ENCODE measurements around the gene TEK. TPM values are rescaled to one million over a fixed set of nuclear protein-coding genes. Genes with fewer than 3 reads are reported as not detected.
A peak's percentile ranks its signal among the peaks of the same experiment; 100 is the strongest.

Gene TEK
- total RNA-seq, 1 experiment from 2014 or later, result 4.0 TPM

DNA sequence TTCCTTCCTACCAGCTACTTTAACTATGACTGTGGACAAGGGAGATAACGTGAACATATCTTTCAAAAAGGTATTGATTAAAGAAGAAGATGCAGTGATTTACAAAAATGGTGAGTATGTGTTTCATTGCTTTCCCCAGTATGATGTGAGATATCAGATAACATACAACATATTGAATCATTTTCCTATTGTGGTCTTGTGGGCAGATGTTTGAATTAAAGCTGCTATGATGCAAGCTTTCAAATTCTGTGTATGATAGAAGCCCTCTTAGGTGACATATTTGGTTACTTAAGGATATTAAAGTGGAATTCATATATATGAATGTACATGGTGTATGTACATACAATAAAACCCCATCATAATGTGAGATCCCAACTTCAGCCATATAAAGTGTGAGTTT lies 59.5 kb downstream of the TEK start:
- H3K4me1 ChIP-seq (replicated peaks), result peaks cover 14% of the 10 kb centered on the region
- H3K9me3 ChIP-seq (replicated peaks), result no peaks in the 10 kb centered on the region
- H3K36me3 ChIP-seq, result no peaks in the 10 kb centered on the region
- H3K27me3 ChIP-seq (replicated peaks), result no peaks in the 10 kb centered on the region
- no peak overlapping the region for H3K27ac ChIP-seq
- H3K4me3 ChIP-seq, result no peak overlapping the region
- DNase-seq (ENCODE audit: low read depth in 1 of 2, low spot score in 2 of 2), result no peak

DNA sequence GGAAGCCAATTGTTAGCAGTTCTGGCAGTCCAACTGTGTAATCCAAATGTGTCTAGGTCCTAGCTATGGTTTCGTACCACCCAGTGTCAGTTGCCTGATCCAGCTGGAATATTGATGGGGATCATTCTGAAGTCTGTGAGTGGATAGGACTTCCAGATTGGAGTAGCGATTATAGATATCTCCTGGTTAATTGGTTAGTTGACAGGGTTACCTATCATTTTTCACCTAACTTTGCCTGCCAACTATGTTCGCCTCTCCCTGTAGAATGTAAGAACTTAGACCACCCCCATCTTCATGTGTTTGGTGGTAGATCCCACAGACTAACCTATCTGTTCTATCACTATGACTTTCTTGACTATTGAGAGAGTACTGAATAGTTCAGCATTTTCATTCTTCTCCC lies 59.9 kb downstream of the TEK start:
- Histone ChIP-seq H3K4me3 (no peak overlapping the region), H3K27ac (no peak overlapping the region), H3K4me1 (replicated peaks) (peaks cover 14% of the 10 kb centered on the region), H3K36me3 (no peaks in the 10 kb centered on the region), H3K9me3 (replicated peaks) (no peaks in the 10 kb centered on the region), H3K27me3 (replicated peaks) (no peaks in the 10 kb centered on the region)
- DNase-seq (ENCODE audit: low read depth in 1 of 2, low spot score in 2 of 2), result no peak

GRCh38 chr9:27176971-27177370 lies 67.9 kb downstream of the TEK start:
- Histone ChIP-seq H3K27ac (no peak overlapping the region), H3K36me3 (no peaks in the 10 kb centered on the region), H3K9me3 (replicated peaks) (no peaks in the 10 kb centered on the region), H3K4me3 (no peak overlapping the region), H3K27me3 (replicated peaks) (no peaks in the 10 kb centered on the region), H3K4me1 (replicated peaks) (peaks cover 32% of the 10 kb centered on the region)
- DNase-seq (ENCODE audit: low read depth in 1 of 2, low spot score in 2 of 2), result no peak

DNA sequence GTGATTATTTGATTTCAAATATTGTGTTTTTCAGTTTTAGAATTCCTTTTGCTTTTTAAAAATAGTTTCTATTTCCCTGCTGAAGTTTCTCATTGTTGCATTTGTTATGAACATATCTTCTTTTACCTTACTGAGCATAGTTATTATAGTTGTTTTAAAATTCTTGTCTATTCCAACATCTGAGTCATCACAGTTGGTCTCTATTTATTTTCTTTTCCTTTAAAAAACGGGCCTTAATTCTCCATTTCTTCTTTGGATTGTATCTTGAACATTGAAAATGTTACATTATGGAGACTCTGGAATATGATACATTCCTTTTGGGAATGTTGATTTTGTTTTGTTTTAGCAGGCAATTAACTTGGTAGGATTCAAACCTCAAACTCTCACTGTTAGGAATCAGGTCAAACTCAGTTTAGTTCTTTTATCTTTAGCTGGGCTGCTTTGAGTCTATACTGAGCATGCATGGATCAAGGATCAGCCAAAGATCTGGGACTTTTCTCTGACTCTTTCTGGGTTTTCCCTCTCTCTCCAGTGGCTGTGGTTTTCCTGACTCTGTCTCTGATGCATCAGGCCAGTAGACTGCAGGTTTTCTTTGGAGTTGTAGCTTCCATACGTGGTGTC lies 70.3 kb downstream of the TEK start:
- Histone ChIP-seq H3K36me3 (no peaks in the 10 kb centered on the region), H3K4me1 (replicated peaks) (peaks cover 53% of the 10 kb centered on the region), H3K9me3 (replicated peaks) (no peaks in the 10 kb centered on the region), H3K4me3 (no peak overlapping the region), H3K27me3 (replicated peaks) (no peaks in the 10 kb centered on the region), H3K27ac (peak overlapping the region; percentile 41)
- peak in 1 of 2 experiments; percentile 52 for DNase-seq (ENCODE audit: low read depth in 1 of 2, low spot score in 2 of 2)

GRCh38 chr9:27181381-27181780 lies 72.4 kb downstream of the TEK start:
- Histone ChIP-seq H3K9me3 (replicated peaks) (no peaks in the 10 kb centered on the region), H3K27ac (peak overlapping the region; percentile 51)
- peak in 1 of 2 experiments; percentile 41 for DNase-seq (ENCODE audit: low read depth in 1 of 2, low spot score in 2 of 2)

GRCh38 chr9:27182421-27182820 lies 73.4 kb downstream of the TEK start:
- DNase-seq (ENCODE audit: low read depth in 1 of 2, low spot score in 2 of 2), result no peak
- Histone ChIP-seq H3K4me1 (replicated peaks) (peaks cover 56% of the 10 kb centered on the region), H3K4me3 (no peak overlapping the region), H3K36me3 (no peaks in the 10 kb centered on the region), H3K27me3 (replicated peaks) (no peaks in the 10 kb centered on the region), H3K9me3 (replicated peaks) (no peaks in the 10 kb centered on the region), H3K27ac (no peak overlapping the region)

More at GRCh38 chr9:27181381-27181780, 72.4 kb downstream of the TEK start:
- H3K4me1 ChIP-seq (replicated peaks), result peaks cover 56% of the 10 kb centered on the region
- H3K4me3 ChIP-seq, result no peak overlapping the region
- no peaks in the 10 kb centered on the region for H3K36me3 ChIP-seq
- no peaks in the 10 kb centered on the region for H3K27me3 ChIP-seq (replicated peaks)

DNA sequence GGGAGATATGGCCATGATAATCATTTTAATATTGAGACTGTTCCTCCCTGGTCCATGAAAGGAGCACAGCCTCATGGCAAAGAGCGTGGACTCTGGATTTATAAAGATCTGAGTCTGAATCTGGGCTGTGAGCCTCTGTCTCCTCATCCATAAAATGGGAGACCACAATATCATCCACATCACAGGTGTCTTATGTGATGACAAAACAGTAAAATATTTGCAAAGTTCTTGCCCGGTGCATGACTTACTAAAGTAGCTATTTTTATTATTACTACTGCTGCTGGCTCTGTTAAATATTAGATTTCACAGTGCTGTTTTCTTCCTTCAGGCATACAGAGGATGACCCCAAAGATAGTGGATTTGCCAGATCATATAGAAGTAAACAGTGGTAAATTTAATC lies 74.1 kb downstream of the TEK start:
- H3K27ac ChIP-seq, result no peak overlapping the region
- no peaks in the 10 kb centered on the region for H3K27me3 ChIP-seq (replicated peaks)
- H3K9me3 ChIP-seq (replicated peaks), result no peaks in the 10 kb centered on the region
- H3K4me1 ChIP-seq (replicated peaks), result peaks cover 56% of the 10 kb centered on the region
- no peaks in the 10 kb centered on the region for H3K36me3 ChIP-seq
- DNase-seq (ENCODE audit: low read depth in 1 of 2, low spot score in 2 of 2), result no peak
- no peak overlapping the region for H3K4me3 ChIP-seq

DNA sequence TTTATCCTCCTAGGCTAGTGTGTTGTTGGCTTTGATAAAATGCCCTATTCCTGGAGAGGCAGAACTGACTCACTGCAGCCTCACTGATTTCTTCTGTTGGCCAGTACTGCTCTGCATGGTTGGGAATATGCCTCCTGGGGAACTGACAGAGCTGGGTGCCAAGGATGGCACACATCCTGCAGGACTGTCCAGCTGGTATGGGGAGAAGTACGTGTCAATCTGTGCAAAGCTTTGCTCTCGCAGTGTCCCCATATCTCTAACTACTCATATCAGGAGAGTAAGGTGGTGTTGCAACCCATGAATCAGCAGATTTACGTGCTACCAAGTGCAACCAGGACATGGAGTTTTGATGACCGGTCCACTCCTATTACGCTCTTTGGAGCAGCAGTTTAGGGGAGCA lies 74.7 kb downstream of the TEK start:
- Histone ChIP-seq H3K4me1 (replicated peaks) (peaks cover 56% of the 10 kb centered on the region), H3K36me3 (no peaks in the 10 kb centered on the region), H3K4me3 (no peak overlapping the region), H3K27me3 (replicated peaks) (no peaks in the 10 kb centered on the region), H3K27ac (no peak overlapping the region), H3K9me3 (replicated peaks) (no peaks in the 10 kb centered on the region)
- DNase-seq (ENCODE audit: low read depth in 1 of 2, low spot score in 2 of 2), result no peak

DNA sequence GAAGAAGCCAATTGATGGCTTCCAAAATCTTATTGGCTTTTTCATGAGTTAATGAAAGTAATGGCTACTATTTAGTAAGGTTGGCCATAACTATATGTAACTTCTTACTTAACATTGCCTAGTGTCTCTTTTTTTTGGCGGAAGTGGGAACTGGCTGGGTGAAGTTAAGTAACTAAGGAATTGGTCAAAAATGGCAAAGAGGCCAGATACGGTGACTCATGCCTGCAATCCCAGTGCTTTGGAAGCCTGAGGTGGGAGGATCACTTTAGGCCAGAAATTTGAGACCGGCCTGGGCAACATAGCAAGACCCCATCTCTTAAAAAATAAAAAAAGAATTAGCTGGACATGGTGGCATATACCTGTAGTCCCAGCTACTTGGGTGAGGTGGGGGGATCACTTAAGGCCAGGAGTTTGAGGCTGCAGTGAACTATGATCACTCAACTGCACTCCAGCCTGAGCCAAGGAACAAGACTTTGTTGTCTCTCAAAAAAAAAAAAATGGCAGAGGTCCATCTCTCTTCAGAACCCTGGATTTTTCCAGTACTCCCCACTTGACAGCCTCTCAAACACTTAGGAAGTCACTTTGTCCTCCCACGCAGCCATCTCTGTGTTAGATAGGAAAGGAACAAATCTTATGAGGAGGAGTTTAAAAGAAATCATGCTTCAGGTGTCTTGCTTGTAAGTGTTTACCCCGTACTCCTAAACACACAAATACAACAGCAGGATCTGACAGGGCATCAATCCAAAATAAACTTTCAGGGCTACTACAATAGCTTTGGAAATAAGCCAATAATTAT lies 75.7 kb downstream of the TEK start:
- Histone ChIP-seq H3K27ac (peak overlapping the region; percentile 11; the same call in 1 of the 2 replicates), H3K4me1 (replicated peaks) (peaks cover 46% of the 10 kb centered on the region), H3K36me3 (no peaks in the 10 kb centered on the region), H3K4me3 (no peak overlapping the region), H3K9me3 (replicated peaks) (no peaks in the 10 kb centered on the region), H3K27me3 (replicated peaks) (no peaks in the 10 kb centered on the region)
- peak; percentile 41 to 71 for DNase-seq (ENCODE audit: low read depth in 1 of 2, low spot score in 2 of 2)

DNA sequence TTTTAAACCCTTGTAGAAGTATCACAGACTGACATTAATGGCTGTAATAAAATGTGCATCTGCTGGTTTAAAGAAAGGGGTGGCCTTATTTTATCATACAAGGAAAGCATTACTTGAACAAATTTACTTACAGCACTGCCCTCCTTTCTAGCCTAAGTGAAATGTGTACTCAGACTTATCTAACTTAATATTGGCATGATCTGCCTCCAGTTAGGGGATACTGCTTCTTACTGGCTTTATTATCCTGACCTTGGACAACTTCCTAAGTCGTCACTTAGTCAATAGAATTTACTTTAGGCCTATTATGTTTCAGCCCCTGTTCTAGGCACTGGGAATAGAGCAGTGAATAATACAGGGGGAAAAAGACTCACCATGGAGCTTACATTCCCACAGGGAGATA lies 79.4 kb downstream of the TEK start:
- Histone ChIP-seq H3K4me3 (no peak overlapping the region), H3K4me1 (replicated peaks) (peaks cover 13% of the 10 kb centered on the region), H3K9me3 (replicated peaks) (no peaks in the 10 kb centered on the region), H3K27me3 (replicated peaks) (no peaks in the 10 kb centered on the region), H3K36me3 (no peaks in the 10 kb centered on the region), H3K27ac (no peak overlapping the region)
- no peak for DNase-seq (ENCODE audit: low read depth in 1 of 2, low spot score in 2 of 2)

DNA sequence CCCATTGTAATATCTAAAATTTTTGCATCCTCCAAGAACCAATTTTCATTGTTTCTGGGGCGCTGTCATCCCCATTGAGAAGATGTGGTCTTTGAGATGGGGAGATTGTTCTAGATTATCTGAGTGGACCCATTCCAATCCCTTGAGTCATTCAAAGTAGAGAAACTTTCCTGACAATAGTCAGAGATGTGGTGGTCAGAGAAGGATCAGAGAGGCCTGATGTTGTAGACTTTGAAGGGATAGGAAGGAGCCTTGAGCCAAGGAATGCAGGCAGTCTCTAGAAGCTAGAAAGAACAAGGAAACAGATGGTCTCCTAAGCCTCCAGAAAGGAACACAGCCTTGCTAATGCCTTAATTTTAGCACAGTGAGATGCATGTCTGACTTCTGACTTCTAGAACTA lies 80.4 kb downstream of the TEK start:
- H3K27me3 ChIP-seq (replicated peaks), result no peaks in the 10 kb centered on the region
- no peaks in the 10 kb centered on the region for H3K9me3 ChIP-seq (replicated peaks)
- no peak overlapping the region for H3K4me3 ChIP-seq
- no peaks in the 10 kb centered on the region for H3K36me3 ChIP-seq
- peaks cover 13% of the 10 kb centered on the region for H3K4me1 ChIP-seq (replicated peaks)
- DNase-seq (ENCODE audit: low read depth in 1 of 2, low spot score in 2 of 2), result no peak
- no peak overlapping the region for H3K27ac ChIP-seq

DNA sequence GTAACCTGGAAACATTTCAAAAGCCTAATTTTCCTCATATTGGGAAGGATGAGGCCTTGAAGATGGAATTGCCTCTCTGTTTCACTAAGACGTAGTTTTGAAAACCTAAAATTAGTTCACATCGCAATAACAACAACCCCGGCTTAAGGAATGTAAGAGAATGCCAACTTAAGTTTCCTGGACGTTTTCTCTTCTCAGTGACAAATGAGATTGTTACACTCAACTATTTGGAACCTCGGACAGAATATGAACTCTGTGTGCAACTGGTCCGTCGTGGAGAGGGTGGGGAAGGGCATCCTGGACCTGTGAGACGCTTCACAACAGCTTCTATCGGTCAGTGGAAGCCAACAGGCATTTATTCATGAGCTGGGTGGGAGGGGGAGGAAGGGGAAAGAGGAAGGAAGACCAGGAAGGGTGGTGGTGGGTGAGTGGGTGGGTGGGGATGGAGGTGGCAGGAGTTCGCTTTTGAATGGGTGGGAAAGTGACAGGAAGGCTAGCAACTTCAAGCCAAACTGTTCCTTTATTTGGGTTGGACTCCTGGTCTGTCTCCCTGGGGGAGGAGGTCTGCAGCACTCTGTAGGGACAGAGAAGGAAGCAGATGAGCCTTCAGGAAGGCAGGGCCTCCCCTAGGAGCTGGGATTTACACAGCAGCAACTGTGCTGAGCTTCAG lies 83.4 kb downstream of the TEK start:
- no peak for DNase-seq (ENCODE audit: low read depth in 1 of 2, low spot score in 2 of 2)
- Histone ChIP-seq H3K27ac (no peak overlapping the region), H3K27me3 (replicated peaks) (no peaks in the 10 kb centered on the region), H3K9me3 (replicated peaks) (no peaks in the 10 kb centered on the region), H3K36me3 (no peaks in the 10 kb centered on the region), H3K4me1 (replicated peaks) (peaks cover 27% of the 10 kb centered on the region), H3K4me3 (no peak overlapping the region)

GRCh38 chr9:27193886-27194285 lies 84.9 kb downstream of the TEK start:
- Histone ChIP-seq H3K4me3 (no peak overlapping the region), H3K27me3 (replicated peaks) (no peaks in the 10 kb centered on the region), H3K9me3 (replicated peaks) (no peaks in the 10 kb centered on the region), H3K27ac (peak overlapping the region; percentile 78), H3K4me1 (replicated peaks) (peaks cover 27% of the 10 kb centered on the region), H3K36me3 (no peaks in the 10 kb centered on the region)
- DNase-seq (ENCODE audit: low read depth in 1 of 2, low spot score in 2 of 2), result no peak

Data from SJSA1 (cell line).